HG03097 (cell line): ENCODE measurements around the gene FCN2.

Experiments
- ATAC-seq: cut with Tn5 transposase; IDR thresholded peaks from one replicate; pipeline ENCODE4 v1.9.1; 2021; ENCODE audit not compliant: unreplicated experiment, low FRiP score

Gene FCN2

DNA sequence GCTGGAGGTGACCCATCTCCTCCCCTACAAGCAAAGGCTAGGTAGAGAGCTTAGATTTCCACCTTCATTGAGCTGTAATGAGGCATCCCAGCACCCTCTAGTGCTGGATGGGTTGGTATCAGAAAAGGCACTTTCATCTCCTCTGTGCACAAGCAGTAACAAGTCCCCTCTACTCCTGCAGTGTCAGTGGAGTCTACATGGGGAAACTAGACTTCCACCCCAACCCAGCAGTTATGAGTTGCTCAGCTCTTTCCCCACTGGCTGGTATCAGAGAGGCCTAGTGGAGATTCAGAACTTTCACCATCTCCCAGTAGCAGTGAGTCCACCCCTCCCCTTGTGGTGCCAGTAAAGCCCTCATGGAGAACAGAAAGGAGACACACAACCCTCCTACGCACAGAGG lies 19.2 kb downstream of the FCN2 start:
- ATAC-seq: no peak

DNA sequence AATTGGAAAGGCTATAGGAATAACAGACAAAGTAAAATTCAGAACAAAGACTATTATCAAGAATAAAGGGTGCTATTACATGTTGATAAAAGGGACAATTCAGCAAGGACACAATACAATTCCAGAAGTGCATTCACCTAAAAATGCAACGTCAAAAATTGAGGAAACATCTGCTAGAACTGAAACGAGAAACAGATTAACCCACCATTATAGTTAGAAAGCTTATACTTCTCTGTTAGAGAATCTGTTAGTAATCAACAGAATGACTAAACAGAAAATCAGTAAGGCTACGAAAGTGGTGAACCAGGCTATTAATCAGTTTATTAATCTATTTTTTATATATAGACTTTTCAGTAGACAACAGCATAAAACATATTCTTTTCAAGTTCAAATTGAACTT lies 22.3 kb downstream of the FCN2 start:
- no peak for ATAC-seq

DNA sequence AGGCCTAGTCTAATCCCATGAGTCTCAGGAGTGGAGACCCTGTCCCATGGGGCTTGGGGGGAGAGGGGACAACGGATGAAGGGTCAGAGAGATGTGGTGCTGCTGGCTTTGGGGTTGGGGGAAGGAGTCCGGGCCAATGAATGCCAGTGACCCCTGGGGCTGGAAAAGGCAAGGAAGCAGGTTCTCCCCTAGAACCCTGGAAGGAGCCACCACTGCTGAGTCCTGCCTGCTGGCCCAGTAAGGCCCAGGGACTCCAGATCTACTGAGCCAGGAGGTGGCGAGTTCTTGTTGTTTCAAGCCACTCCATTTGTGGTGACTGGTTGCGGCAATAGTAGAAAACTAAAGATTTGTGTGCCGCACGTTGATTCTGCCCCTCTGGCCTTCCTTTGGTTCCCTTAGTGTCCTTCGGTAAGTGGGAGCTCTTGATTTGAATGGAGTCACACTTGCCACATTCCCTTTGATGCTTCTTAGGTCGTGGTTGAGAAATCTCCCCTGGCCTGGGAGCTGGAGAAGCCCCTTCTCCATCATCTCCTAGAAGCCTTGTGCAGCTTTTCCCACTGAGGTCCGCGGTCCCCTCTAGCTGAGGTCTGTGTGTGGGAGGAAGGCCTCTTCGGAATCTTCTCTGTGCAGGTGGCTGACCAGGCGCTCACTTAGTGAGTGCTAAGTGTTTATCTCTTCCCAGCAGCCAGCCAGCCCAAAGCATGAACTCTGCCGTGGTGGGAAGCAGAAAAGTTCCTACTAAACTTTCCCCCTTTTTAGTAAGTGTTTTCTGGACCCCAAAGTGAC lies 28.1 kb downstream of the FCN2 start:
- no peak for ATAC-seq

DNA sequence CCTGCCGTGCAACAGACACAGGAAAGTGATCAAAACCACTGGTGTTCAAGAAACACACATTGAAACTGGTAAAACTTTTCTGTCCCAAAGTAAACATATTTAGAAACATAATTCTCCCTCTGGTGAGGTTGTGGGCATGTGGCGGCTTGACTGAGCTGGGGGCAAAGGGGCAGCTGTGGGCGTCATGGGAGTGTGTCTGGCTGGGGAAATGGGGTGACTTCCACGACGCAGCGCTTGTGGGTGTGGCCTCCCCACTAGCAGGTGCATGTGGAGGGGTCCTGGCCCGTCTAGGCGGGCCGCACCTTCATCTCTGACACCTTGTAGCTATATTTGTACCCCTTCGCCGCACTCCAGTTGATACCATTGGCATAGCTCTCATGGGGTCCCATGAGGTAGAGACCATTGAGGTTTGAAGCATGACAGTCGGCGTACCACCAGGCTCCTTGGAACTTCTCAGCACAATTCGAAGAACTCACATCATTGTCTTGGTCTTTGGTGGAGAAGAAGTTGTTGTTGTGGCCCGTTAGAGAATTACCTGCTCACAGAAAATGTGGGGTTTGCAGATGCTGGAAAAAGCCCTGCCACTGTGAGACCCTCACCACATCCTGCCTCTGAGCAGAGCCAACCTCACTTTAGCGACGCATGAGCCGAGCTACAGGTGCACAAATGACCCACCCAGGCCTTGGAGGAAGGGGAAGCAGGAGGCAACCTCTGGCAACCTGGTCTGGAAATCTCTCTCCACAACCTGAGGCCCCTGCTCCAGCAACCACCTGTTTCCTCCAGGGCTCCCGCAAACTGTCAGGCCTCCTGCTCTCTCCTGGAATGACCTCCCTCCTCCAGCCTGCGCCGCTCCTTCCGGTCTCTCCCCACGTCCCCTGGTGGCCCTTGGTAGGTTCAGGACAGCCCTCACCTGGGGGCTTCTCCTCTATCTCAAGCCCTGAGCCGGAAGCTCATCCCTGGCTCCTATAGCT lies 29.2 kb downstream of the FCN2 start:
- no peak for ATAC-seq

DNA sequence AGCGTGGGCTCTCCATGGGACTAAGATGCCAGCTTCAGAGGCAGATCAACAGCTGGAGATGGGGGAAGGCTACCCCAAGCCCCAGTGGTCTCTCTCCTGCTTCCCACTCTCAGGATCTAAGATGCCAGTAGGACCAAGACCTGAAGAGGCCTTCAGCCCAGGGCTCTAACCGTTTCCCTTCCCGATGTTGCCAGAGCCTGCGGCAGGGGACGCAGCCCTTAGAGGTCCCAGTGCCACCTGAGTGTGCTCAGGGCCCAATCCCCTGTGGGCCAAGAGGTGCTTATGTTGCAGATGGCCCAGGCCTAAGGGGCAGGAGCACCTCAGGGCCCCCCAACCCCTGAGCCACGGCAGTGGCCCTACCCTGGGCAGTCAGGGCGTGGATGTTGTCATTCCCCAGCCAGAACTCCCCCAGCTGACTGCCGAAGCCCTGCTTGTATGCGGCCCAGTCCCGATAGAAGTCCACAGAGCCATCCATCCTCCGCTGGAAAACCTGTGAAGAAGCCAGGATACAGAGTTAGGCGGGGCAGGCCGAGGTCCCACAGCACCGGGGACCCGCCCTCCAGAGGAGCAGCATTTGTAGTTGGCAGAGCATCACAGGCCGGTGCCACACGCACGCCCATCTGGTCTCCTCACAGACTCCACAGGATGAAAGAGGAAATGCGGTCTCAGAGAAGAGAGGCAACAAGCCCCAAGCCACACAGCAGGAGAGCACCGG lies 31.7 kb downstream of the FCN2 start:
- no peak for ATAC-seq

DNA sequence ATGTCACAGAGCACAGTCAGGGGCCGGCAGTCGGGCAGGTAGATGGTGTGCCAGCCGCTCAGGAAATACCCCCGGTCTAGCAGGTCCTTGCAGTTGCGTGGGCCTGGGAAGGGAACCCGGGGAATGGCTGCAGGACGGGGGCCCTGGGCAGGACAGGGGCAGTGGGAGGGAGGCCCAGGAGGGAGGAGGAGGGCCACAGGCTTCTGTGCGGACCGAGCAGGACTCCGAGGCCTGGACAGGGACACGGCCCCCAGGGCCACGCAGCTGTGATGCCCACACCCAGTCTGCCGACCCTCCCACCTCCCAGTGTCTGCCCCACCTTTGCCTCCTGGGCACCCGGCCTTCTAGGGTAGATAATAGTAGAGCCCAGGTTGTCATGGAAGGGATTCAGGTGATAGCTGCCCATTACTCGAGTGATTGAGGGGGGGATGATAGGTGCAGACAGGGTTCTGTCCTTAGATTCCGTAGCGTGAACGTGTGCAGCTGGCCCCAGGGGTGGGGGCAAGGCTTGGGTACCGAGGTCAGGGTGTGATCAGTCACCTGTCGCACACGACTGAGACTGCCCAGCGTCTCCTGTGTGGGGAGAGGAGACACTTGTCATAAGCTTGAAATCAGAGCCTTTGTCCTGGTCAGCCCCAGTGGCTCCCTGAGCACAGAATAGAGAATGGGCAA lies 32.6 kb downstream of the FCN2 start:
- no peak for ATAC-seq

DNA sequence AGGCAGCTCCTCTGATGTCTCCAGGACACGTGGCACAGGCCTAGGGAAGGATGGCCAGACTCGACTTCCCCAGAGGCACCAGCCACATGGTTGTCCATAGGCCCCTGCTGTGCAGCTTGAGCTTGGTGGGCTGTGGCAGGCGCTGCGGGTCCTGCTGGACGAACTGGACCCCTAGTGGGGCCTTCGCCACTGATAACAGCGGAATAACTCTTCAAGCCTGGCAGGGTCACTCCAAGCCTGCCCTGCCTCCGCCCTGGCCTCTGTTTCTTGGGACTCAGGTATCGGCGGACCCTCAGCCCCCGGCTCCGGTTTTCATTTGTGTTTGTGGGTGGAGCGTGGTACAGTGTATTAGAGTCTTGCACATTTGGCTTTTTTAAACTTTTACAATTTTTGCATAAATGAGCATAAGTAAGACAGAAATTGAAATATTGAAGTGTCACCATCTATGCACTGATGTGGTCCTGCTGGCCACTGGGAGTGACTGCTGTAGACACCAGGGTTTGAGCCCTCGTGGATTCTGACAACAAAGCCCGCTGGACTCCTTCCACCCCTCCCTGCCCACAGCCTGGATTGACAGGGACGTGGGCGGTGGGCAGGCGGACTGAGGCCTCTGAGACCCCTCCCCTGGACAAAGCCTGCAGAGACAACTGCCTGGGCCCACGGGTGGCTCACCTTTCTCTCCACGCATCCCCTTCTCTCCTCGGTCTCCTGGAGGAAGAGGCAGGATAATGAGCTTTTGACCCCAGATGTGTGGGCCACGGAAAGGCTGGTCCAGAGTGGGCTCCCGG lies 33.3 kb downstream of the FCN2 start:
- no peak for ATAC-seq

DNA sequence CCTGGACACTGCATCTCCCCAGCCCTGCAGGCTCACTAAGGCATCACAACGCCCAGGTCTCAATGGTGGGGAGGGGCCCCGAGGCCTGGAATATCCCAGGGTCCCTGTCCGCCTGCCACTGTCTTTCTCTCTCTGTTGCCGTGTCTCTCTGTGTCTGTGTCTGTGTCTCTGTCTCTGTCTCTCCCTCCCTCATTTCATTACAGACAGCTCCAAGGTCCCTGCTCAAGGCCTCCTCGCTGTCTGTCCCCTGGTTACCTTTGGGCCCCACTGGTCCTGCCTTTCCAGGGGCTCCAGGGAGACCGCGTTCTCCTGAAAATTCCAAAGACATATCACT lies 33.9 kb downstream of the FCN2 start:
- ATAC-seq: no peak

DNA sequence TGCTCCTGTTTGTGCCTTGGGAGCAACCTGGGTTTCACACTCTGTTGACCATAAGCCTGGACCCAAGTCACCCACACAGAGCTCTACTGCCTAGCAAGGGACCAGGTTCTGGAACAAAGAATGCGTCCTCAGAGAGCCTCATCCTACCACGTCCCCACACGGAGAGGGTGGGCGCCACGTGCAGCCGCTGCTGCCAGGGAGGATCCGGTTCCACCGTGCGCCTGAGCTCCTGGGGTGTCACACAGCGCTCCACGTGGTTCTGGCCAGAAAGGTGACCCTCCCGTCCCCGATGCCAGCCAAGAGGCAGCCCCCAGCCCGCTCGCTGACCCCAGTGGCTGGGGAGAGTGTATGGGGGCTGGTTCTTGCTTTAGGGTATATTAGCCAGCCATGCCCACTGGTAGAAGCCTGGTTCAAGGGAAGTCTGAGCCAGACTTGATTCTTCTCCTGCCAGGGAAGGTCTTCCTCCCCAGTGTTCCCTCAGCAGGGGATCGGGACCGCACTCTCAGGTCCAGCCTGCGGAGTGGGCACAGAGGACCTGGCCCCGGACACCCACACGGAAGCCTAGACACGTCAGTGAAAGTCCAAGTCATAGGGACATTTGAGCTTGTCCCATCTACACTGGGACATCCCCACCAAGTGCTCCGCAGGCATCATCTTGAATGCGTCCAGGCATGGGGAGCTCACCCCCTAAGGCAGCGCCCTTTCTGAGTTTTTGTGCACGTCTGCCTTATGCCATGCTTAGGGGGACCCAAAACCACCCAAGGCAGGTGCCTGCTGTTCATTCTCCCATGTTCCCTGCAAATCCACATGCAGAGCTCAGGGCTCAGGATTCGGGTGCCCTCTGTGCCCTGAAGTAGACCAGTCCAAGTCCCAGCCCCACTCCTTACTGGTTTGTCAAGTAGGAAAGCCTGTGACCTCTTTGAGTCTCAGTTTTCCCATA lies 34.7 kb downstream of the FCN2 start:
- no peak for ATAC-seq

DNA sequence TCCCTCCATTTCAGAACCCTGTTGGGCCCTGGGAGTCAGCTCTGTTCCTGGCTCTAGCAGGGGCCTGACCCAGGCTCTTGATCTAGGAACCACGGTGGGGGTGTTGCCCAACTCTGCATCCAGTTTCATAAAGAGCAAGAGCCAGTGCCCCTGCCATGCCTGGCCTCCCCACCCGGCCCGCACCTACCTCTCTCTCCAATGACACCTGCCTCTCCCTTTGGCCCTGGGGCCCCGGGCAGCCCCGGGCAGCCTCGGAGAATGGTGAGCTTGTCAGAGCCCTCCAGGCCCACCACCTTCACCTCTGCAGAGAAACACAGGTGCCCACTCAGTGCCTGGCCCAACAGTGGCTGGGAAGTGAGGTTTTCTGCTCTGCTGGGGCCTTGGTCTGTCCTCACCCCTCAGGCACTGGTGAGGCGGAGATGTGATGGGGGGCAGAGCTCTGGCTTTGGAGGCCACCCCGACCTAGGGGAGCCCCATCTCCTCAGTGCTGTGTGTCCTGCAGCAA lies 35.6 kb downstream of the FCN2 start:
- no peak for ATAC-seq

DNA sequence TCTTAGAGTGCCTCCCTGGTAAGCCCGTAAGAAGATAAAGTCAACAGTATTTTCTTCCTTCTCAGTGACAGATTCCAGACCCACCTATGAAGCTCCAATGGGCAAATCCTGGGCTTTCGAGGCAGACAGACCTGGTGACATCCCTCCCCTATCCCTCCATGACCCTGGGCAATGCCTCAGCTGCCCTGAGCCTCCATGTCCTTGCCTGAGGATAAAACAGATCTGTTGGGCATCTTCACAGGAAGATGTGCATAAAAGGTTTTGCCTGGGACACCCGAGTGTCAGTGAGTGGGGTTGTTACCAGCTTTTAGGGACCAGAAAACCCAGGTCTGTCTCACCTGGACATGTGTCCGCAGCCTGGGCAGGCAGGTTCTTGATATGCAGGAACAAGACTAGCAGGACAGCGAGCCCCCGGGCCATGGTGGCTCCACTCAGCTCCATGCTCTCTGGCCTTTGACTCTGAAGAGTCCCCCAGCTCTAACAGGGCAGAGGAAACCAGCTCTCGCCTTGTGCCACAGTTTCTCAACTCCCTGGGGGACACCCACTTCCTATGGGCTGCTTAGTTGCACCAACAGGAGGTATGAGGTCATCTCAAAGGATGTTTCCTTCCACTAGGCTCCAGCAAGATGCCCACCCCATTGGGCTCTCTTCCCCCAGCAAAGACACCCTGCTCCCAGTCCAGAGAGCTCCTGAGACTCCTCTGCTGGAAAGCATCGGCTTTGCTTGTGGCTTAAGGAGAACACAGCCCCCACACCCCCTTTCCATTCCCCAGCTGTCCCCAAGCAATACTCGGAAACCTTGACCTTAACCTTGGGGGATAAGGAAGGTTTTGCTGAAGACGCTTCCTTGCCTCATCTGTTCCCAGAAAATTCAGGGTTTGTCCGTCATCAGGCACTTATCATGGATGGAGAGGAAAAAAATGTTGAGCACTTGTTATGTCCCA lies 37.1 kb downstream of the FCN2 start, which contains the start of gene FCN1:
TSS of gene FCN1 (minus strand) at position 482 of the 943 bp plus-strand sequence. CDS start at position 441, 41 bp downstream.
- no peak for ATAC-seq

DNA sequence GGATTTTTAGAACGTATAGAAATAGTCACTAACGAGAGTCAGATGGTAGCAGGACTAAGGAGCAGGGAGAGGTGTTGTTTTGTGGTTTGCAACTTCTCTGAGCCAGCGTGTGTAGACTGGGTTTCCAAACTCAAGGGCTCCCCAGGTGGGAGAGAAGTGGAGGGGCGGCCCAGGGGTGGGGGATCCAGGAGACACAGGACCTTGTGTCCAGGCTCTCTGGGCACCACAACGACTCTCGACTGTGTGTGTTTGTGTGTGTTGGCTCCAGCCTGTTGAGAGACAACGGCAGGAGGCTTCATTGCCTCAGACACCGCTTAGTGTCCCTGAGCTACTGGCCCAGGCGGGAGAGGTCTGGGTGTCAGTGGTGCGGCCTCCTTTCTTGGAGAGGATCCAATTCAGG lies 38.0 kb downstream of the FCN2 start:
- no peak for ATAC-seq

DNA sequence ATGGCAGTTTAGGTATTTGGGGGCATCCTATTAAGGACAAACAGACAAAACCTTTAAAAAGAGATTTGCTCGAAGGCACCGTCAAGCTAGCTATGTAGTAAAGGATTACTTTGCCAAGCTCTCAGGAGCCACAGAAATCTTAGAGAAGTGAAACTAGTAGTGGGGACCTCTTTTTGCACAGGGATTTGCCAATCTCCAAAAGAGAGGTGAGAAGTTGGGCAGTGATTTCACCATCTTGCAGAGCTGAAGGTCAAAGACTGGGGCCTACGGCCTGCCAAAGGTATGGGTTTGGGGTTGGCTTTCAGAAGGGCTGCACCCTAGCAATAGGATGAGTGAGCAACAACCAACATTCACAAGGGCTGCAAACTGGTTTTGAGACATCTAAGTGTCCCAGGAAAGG lies 38.7 kb downstream of the FCN2 start:
- no peak for ATAC-seq

DNA sequence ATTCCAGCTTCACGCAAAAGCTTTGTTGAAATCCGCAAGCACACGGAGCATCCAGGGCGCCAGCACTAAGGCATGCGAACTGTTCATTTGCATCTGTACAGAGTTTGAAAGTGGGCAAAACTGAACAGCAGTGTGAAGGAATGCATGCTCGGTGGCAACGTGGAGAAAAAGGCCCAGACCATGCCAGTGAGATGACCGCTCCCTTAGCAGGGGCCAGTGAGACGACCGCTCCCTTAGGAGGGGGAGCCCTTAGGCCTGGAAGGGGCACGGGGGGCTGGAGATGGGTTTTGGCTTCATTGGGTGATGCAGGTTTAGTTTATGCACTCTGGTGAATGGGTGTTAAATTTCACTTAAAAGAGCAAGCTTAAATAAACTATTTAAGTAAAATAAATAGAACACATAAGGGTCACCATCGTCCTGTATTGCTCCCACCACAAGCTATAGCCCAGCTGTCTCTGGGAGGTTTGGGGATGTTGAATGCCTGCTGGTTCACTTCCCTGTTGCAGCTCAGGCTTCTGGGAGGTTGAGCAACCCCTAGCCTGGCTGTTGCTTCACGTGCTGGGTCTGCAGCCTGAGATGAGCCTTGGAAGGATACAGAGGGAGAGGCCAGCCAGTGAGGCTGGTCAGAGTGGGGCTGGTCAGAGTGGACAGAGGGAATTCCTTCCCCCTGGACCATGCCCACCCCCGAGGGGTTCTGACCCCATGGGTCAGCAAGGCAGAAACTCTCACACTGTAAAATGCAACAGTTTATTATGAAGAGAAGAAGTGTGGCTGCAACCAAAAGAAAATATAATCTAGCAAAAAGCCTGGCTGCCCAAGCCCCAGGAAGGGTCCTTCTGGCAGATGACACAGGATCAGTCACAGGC lies 41.7 kb downstream of the FCN2 start:
- no peak for ATAC-seq

DNA sequence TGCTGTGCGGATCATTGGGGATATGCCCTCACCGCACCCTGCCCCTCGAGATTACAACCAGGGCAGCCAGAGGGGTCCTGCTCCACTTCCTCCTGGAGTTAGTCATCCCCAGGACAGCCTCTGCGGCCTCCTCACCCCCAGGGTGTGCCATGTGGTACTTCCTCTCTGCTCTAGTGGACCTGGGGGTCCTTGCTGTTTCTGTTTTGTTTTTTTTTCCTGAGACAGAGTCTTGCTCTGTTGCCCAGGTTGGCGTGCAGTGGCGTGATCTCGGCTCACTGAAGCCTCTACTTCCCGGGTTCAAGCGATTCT lies 42.3 kb downstream of the FCN2 start:
- no peak for ATAC-seq

DNA sequence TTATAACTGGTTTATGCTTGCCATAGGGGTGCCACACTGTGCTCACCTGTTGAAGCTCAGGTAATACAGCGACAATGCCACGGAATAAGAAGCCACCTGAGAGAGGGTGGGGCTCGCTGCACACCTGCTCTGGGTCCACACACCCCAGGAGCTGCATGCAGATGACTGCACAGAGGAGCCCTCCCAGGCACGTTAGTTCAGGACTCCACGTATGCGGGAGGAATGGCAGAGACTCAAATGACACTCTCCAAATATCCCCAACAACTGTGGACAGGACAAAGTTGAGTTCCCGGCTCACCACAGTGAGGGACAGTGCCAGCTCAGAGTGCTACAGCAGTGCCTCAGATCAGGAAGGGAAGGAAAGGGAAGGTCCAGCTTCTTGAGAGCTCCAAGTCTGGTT lies 42.9 kb downstream of the FCN2 start:
- ATAC-seq: no peak
